ENCODE measurements around the gene VENTX. TPM values are rescaled to one million over a fixed set of nuclear protein-coding genes. Genes with fewer than 3 reads are reported as not detected.

VENTX gene
- total RNA-seq, 1 donor from 2014 or later: not detected

DNA sequence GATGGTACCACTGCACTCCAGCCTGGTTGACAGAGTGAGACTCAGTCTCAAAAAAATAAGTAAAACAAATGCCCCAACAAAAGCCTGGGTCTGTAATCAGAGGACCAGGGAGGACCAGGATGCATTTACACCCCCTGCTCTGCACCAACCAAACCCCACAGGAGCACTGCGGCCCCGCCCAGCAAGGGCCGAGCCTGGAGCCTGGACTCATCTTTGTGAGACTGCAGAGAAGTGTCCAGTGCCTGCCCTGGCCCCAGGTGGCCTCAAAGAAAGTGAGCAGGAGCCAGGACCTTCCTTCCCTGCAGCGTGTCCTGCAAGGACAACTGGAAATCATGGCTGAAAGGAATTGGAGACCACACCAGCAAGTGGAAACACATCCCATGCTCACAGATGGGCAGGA, 46.0 kb upstream of the VENTX start:
- Histone ChIP-seq H3K36me3 (ENCODE audit: control insufficient read depth, insufficient read depth, low read length) (no peaks in the 10 kb centered on the region), H3K4me3 (ENCODE audit: low read depth, low read length) (no peak overlapping the region), H3K27me3 (ENCODE audit: control insufficient read depth, insufficient read depth, low read length) (no peaks in the 10 kb centered on the region)
- TF ChIP-seq, protein P1, sequence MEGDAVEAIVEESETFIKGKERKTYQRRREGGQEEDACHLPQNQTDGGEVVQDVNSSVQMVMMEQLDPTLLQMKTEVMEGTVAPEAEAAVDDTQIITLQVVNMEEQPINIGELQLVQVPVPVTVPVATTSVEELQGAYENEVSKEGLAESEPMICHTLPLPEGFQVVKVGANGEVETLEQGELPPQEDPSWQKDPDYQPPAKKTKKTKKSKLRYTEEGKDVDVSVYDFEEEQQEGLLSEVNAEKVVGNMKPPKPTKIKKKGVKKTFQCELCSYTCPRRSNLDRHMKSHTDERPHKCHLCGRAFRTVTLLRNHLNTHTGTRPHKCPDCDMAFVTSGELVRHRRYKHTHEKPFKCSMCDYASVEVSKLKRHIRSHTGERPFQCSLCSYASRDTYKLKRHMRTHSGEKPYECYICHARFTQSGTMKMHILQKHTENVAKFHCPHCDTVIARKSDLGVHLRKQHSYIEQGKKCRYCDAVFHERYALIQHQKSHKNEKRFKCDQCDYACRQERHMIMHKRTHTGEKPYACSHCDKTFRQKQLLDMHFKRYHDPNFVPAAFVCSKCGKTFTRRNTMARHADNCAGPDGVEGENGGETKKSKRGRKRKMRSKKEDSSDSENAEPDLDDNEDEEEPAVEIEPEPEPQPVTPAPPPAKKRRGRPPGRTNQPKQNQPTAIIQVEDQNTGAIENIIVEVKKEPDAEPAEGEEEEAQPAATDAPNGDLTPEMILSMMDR (IDR thresholded peaks at IDR 0.05; ENCODE audit: insufficient read depth, low read length, severe bottlenecking): no peak
- no peak for DNase-seq (ENCODE audit: low read depth)
- peak; percentile 47 for FAIRE-seq

GRCh38 chr10:133194151-133194550, 43.5 kb upstream of the VENTX start:
- FAIRE-seq: no peak
- H3K27me3 ChIP-seq (ENCODE audit: control insufficient read depth, insufficient read depth, low read length): no peaks in the 10 kb centered on the region
- no peak for DNase-seq (ENCODE audit: low read depth)

GRCh38 chr10:133195096-133195495, 42.6 kb upstream of the VENTX start:
- Histone ChIP-seq H3K36me3 (ENCODE audit: control insufficient read depth, insufficient read depth, low read length) (no peaks in the 10 kb centered on the region), H3K27me3 (ENCODE audit: control insufficient read depth, insufficient read depth, low read length) (no peaks in the 10 kb centered on the region), H3K4me3 (ENCODE audit: low read depth, low read length) (no peak overlapping the region)
- TF ChIP-seq, protein P1 (IDR thresholded peaks at IDR 0.05; ENCODE audit: insufficient read depth, low read length, severe bottlenecking): no peak
- FAIRE-seq (no peak), DNase-seq (ENCODE audit: low read depth) (no peak)

More at GRCh38 chr10:133194151-133194550, 43.5 kb upstream of the VENTX start:
- H3K4me3 ChIP-seq (ENCODE audit: low read depth, low read length): no peak overlapping the region
- H3K36me3 ChIP-seq (ENCODE audit: control insufficient read depth, insufficient read depth, low read length): no peaks in the 10 kb centered on the region
- TF ChIP-seq, protein P1 (IDR thresholded peaks at IDR 0.05; ENCODE audit: insufficient read depth, low read length, severe bottlenecking): no peak

DNA sequence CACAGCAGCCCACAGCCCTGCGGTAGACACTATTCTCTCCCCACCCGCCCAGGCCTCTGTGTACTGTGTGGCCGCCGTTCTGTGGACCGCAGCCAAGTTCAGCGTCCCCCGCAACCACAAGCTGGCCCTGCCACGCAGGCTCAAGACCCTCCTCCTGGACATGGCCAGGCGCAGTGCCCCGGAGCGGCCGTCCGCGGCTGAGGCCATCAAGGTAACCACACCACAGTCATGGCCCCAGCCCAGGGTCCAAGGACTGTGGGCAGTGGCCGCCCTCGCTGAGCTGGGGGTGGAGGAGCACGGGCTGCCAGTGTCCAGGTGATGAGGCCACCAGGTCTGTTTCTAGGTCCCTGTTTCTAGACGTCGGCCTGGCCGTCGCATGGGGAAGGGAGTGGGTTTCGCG, 42.0 kb upstream of the VENTX start:
- Histone ChIP-seq H3K36me3 (ENCODE audit: control insufficient read depth, insufficient read depth, low read length) (no peaks in the 10 kb centered on the region), H3K27me3 (ENCODE audit: control insufficient read depth, insufficient read depth, low read length) (no peaks in the 10 kb centered on the region), H3K4me3 (ENCODE audit: low read depth, low read length) (no peak overlapping the region)
- FAIRE-seq (no peak), DNase-seq (ENCODE audit: low read depth) (no peak)
- TF ChIP-seq, protein P1 (IDR thresholded peaks at IDR 0.05; ENCODE audit: insufficient read depth, low read length, severe bottlenecking): no peak

DNA sequence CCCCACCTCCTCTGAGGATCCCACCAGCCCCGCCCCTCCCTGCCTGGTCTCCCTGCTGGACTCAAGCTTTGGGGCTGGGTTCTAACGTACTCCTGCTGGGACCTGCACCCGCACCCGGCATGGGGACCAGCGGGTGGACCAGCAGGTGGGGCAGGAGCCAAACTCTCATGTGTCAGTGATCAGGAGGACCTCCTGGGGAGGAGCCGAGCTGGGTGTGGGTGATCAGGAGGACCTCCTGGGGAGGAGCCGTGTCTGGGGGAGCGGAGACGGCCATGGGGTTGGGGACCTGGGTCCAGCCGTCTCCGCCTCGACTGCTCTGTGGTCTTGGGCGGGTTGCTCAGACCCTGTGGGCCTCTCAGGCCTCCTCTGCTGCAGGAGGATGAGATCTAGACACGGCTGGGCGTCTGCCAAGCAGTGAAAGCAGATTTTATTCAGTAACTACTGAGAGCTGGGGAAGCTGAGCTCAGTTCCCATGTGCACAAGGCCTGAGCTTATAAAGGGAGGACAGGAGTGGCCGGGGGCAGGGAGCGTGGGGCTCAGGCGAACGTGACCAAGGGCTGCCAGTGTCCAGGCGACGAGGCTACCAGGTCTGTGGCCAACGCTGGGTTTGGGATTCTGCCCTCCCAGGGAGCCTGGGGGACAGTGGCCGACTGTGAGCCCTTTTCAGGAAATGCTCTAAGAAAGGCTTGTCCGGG, 41.3 kb upstream of the VENTX start:
- FAIRE-seq (no peak), DNase-seq (ENCODE audit: low read depth) (no peak)
- TF ChIP-seq, protein P1 (IDR thresholded peaks at IDR 0.05; ENCODE audit: insufficient read depth, low read length, severe bottlenecking): no peak
- Histone ChIP-seq H3K27me3 (ENCODE audit: control insufficient read depth, insufficient read depth, low read length) (no peaks in the 10 kb centered on the region), H3K4me3 (ENCODE audit: low read depth, low read length) (no peak overlapping the region), H3K36me3 (ENCODE audit: control insufficient read depth, insufficient read depth, low read length) (no peaks in the 10 kb centered on the region)
